Calu3 (cell line): ENCODE data around the gene DSC2. TPM values are rescaled to one million over a fixed set of nuclear protein-coding genes. Genes with fewer than 3 reads are reported as not detected.

ENCODE experiments used
- Bru-seq: library from RNA; stranded (reverse); fragments of 400-500 nt; gene quantifications from one replicate; lab custom pipeline; 2021; lab: Mats Ljungman, UMichigan
- BruChase-seq, 2 experiments: library from RNA; stranded (reverse); fragments of 400-500 nt; gene quantifications; one replicate each; lab custom pipeline; 2021; lab: Mats Ljungman, UMichigan
- BruUV-seq: library from RNA; stranded (reverse); fragments of 400-500 nt; replicated peaks from 2 replicates; lab custom pipeline; 2021; lab: Mats Ljungman, UMichigan
- CTCF ChIA-PET: fragments of 300-600 bp; sonication (Branson Sonifier 250); formaldehyde crosslinking; loops from one replicate; lab custom pipeline; 2022; ENCODE audit warnings: antibody characterized with exemption; lab: Charles Lee
- DNase-seq: peaks from one replicate; pipeline ENCODE4 v3.0.0; 2022
- H3K27ac Mint-ChIP-seq: one replicate; pipeline ENCODE4 v1.8.0; 2022; ENCODE audit warnings: mixed read lengths; ENCODE audit not compliant: unreplicated experiment
- H3K27me3 Mint-ChIP-seq: one replicate; pipeline ENCODE4 v1.8.0; 2022; ENCODE audit warnings: mixed read lengths; ENCODE audit not compliant: unreplicated experiment
- H3K36me3 Mint-ChIP-seq: one replicate; pipeline ENCODE4 v1.8.0; 2022; ENCODE audit warnings: mild to moderate bottlenecking, moderate library complexity, mixed read lengths; ENCODE audit not compliant: insufficient read depth, unreplicated experiment
- H3K4me1 Mint-ChIP-seq: one replicate; pipeline ENCODE4 v1.8.0; 2022; ENCODE audit warnings: mild to moderate bottlenecking, low read depth, mixed read lengths; ENCODE audit not compliant: unreplicated experiment
- H3K4me3 Mint-ChIP-seq: one replicate; pipeline ENCODE4 v1.8.0; 2022; ENCODE audit warnings: mild to moderate bottlenecking, low read depth, moderate library complexity, mixed read lengths; ENCODE audit not compliant: unreplicated experiment
- H3K9me3 Mint-ChIP-seq: one replicate; pipeline ENCODE4 v1.8.0; 2022; ENCODE audit warnings: low read depth, mixed read lengths; ENCODE audit not compliant: unreplicated experiment
- intact Hi-C: fragments of 100-400 bp; cut with micrococcal nuclease; formaldehyde crosslinking; loops from one replicate; pipeline ENCODE4 v1.10.0; 2022; ENCODE audit not compliant: unreplicated experiment
- long read RNA-seq: library from polyadenylated mRNA; stranded (forward); transcript quantifications from one replicate; pipeline ENCODE4 v2.0.0, GENCODE V29; 2022
- total RNA-seq: library from RNA; stranded (reverse); gene quantifications from 2 replicates; pipeline ENCODE4 v1.2.3, GENCODE V29; 2022
- TF ChIP-seq, protein P1 (sequence below): fragments of 200-600 bp; IDR thresholded peaks from one replicate; pipeline ENCODE4 v1.8.0; 2022; ENCODE audit warnings: antibody characterized with exemption; ENCODE audit not compliant: unreplicated experiment

Gene DSC2
- total RNA-seq: 31.5 and 42.4 TPM in 2 replicates
- percentile 73 among the genes with signal in this experiment for Bru-seq, nascent RNA
- percentile 94 among the genes with signal in this experiment for BruChase-seq, experiment 1, labeled RNA remaining after a 6-hour chase
- percentile 87 among the genes with signal in this experiment for BruChase-seq, experiment 2, labeled RNA remaining after a 2-hour chase
- long read RNA-seq, full-length matches to known transcripts: 13 of 44 reads
- long read RNA-seq, partial matches to known transcripts: 14 of 44 reads
- long read RNA-seq, other reads (novel, unspliced or antisense): 17 of 44 reads

DNA sequence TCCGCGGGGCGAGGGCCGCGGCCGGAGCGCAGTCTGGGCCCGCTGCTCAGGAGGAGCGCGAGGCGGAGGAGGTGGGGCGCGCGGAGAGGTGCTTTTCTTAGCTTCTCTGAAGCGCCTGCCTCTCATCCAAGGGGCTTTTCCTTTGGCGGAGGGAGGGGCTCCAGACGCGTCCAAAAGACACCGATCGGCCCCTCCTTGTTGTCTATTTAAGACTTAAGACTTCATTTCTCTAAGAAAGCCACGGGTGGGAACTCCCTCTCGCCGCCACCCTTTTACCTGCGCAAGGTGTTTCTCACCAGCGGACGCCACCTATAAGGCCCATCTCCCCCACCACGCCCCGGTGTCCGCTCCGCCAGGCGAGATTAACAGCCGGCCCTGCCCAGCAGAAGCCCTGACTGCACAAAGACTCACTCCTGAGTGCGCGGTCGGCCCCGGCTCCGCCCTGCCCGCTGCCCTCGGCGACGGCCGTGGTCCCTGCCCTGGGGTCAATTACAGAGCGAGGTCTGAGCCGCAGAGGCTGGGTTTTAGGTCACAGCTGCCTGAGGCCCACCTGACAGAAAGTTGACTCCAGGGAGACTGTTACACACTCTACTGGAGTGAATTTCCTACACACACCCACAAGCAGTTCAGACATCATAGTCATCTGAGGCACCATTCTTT, at the start of gene DSC2:
Gene DSC2 (minus strand): TSS at position 397 of the 660 bp plus-strand sequence. CDS start 450 bp downstream, outside the sequence.
- DNase-seq: peak; percentile 69
- Mint-ChIP-seq H3K9me3 (no peaks in the 10 kb centered on the region), H3K27me3 (no peaks in the 10 kb centered on the region), H3K36me3 (peaks cover 41% of the 10 kb centered on the region), H3K4me1 (peaks cover 44% of the 10 kb centered on the region), H3K4me3 (peak within 1 kb of the TSS; percentile 89), H3K27ac (peak within 1 kb of the TSS; percentile 86)
- CTCF ChIA-PET: no interaction called here
- TF ChIP-seq, protein P1, sequence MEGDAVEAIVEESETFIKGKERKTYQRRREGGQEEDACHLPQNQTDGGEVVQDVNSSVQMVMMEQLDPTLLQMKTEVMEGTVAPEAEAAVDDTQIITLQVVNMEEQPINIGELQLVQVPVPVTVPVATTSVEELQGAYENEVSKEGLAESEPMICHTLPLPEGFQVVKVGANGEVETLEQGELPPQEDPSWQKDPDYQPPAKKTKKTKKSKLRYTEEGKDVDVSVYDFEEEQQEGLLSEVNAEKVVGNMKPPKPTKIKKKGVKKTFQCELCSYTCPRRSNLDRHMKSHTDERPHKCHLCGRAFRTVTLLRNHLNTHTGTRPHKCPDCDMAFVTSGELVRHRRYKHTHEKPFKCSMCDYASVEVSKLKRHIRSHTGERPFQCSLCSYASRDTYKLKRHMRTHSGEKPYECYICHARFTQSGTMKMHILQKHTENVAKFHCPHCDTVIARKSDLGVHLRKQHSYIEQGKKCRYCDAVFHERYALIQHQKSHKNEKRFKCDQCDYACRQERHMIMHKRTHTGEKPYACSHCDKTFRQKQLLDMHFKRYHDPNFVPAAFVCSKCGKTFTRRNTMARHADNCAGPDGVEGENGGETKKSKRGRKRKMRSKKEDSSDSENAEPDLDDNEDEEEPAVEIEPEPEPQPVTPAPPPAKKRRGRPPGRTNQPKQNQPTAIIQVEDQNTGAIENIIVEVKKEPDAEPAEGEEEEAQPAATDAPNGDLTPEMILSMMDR: no peak
- BruUV-seq: no TSS peak
- intact Hi-C loops: loop anchor here (1.0 kb wide), 1 partner anchor 128 kb away; no protein-coding TSS in a partner anchor

DNA sequence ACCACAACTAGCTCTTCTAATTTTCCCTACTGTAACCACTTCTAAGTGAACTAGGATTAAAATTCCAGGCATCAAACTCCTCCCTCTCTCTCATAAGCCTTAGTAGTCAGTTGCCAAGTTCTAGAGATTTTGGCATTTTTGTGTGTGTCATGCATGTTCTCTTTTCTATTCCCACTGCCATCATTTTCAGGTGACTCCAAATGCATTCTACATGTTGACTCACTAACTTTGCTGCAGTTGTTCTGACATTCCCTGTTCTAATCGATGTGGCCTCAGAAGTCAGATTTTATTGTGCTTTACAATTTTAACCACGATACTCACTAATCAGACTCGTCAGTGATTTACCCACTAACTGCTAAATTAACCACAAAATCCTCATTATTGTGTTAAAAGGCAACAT, 47.1 kb upstream of the DSC2 start:
- intact Hi-C loops: no loop called here
- H3K27me3 Mint-ChIP-seq: no peaks in the 10 kb centered on the region
- no peaks in the 10 kb centered on the region for H3K9me3 Mint-ChIP-seq
- TF ChIP-seq, protein P1: no peak
- no peaks in the 10 kb centered on the region for H3K36me3 Mint-ChIP-seq
- CTCF ChIA-PET: no interaction called here
- no peak overlapping the region for H3K4me3 Mint-ChIP-seq
- DNase-seq: no peak
- H3K4me1 Mint-ChIP-seq: no peaks in the 10 kb centered on the region
- no TSS peak for BruUV-seq
- no peak overlapping the region for H3K27ac Mint-ChIP-seq

DNA sequence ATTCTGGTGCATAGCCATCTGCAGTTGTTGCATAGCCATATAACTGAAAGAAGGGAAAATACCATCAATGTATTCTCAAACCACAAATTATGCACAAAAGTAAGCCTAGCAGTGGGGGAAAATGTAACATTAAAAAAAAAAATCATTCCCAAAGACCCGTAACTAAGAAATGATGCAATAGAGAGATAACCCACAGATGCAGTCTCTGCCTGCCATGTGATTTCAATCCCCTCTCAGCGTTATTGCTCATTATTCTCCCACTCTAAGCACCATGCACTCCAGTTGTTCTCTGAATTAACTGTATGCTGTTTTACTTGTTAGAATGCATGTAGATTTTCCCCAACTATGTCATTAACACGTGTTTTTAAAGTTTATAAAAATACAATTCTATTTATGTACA, 46.4 kb upstream of the DSC2 start:
- TF ChIP-seq, protein P1: no peak
- Mint-ChIP-seq H3K27ac (no peak overlapping the region), H3K4me3 (no peak overlapping the region), H3K27me3 (no peaks in the 10 kb centered on the region), H3K36me3 (no peaks in the 10 kb centered on the region), H3K9me3 (no peaks in the 10 kb centered on the region), H3K4me1 (no peaks in the 10 kb centered on the region)
- CTCF ChIA-PET: no interaction called here
- no TSS peak for BruUV-seq
- no peak for DNase-seq
- intact Hi-C loops: no loop called here

DNA sequence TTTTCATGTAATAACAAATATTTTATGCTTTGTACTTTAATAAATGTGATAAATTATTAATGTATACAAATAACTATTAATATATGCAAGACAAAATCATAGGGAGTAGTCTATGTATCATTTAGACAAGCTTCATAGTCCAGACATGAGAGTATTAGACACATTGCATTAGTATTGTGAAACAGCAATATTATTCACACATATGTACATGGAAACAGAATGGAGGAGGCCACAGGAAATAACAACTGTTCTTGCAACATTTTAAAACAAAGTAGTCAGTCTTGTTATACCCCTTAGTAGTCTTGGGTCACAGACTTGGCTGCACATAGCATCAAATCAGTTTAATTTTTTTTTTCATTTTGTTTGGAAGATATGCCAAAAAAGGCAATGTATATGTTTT, 44.6 kb upstream of the DSC2 start:
- no peak overlapping the region for H3K4me3 Mint-ChIP-seq
- TF ChIP-seq, protein P1: no peak
- no TSS peak for BruUV-seq
- H3K36me3 Mint-ChIP-seq: no peaks in the 10 kb centered on the region
- no peak for DNase-seq
- no peaks in the 10 kb centered on the region for H3K9me3 Mint-ChIP-seq
- intact Hi-C loops: no loop called here
- H3K4me1 Mint-ChIP-seq: no peaks in the 10 kb centered on the region
- H3K27me3 Mint-ChIP-seq: no peaks in the 10 kb centered on the region
- CTCF ChIA-PET: no interaction called here
- H3K27ac Mint-ChIP-seq: no peak overlapping the region
